Hepatocyte (in vitro differentiated cells): ENCODE results near the gene AIFM3. TPM values are rescaled to one million over a fixed set of nuclear protein-coding genes. Genes with fewer than 3 reads are reported as not detected.

Source experiments
- DNase-seq: peaks from one replicate; pipeline ENCODE4 v3.0.0-alpha.2; 2016; ENCODE audit warnings: low spot score
- H2AFZ ChIP-seq: fragments of 200-600 bp; sonication (generic); 2 replicates; pipeline ENCODE4 v1.6.0; 2016; ENCODE audit warnings: antibody characterized with exemption, mild to moderate bottlenecking
- H3K27ac ChIP-seq: fragments of 200-600 bp; sonication (generic); 2 replicates; pipeline ENCODE4 v1.5.1; 2016; ENCODE audit warnings: mild to moderate bottlenecking
- H3K27me3 ChIP-seq: fragments of 200-600 bp; sonication (generic); 2 replicates; pipeline ENCODE4 v1.6.1; 2016
- H3K36me3 ChIP-seq: fragments of 200-600 bp; sonication (generic); replicated peaks from 2 replicates; pipeline ENCODE4 v1.5.1; 2016; ENCODE audit warnings: low read depth; ENCODE audit not compliant: insufficient read depth
- H3K4me1 ChIP-seq: fragments of 200-600 bp; sonication (generic); 2 replicates; pipeline ENCODE4 v1.5.1; 2016; ENCODE audit warnings: mild to moderate bottlenecking, moderate library complexity; ENCODE audit not compliant: insufficient read depth
- H3K4me2 ChIP-seq: fragments of 200-600 bp; sonication (generic); 2 replicates; pipeline ENCODE4 v1.6.0; 2016
- H3K4me3 ChIP-seq: fragments of 200-600 bp; sonication (generic); 2 replicates; pipeline ENCODE4 v1.5.1; 2016; ENCODE audit warnings: mild to moderate bottlenecking
- H3K79me2 ChIP-seq: fragments of 200-600 bp; sonication (generic); 2 replicates; pipeline ENCODE4 v1.6.0; 2017; ENCODE audit warnings: mild to moderate bottlenecking
- H3K9me2 ChIP-seq: fragments of 200-600 bp; sonication (generic); replicated peaks from 2 replicates; pipeline ENCODE4 v1.6.0; 2017; ENCODE audit warnings: mild to moderate bottlenecking; ENCODE audit not compliant: insufficient read depth
- H3K9me3 ChIP-seq: fragments of 200-600 bp; sonication (generic); 2 replicates; pipeline ENCODE4 v1.5.1; 2016; ENCODE audit warnings: low read depth, mild to moderate bottlenecking
- H4K20me1 ChIP-seq: fragments of 200-600 bp; sonication (generic); 2 replicates; pipeline ENCODE4 v1.6.0; 2016; ENCODE audit warnings: mild to moderate bottlenecking; ENCODE audit not compliant: insufficient read depth, poor library complexity, severe bottlenecking
- CTCF ChIP-seq: fragments of 200-600 bp; sonication (generic); IDR thresholded peaks from 2 replicates; pipeline ENCODE4 v1.5.1; 2016; ENCODE audit warnings: antibody characterized with exemption, mild to moderate bottlenecking; ENCODE audit not compliant: poor library complexity
- EZH2 ChIP-seq: fragments of 200-600 bp; sonication (generic); IDR thresholded peaks from 2 replicates; pipeline ENCODE4 v1.6.1; 2016; ENCODE audit warnings: antibody characterized with exemption, mild to moderate bottlenecking, borderline replicate concordance
- EZH2phosphoT487 ChIP-seq: fragments of 200-600 bp; sonication (generic); IDR thresholded peaks from one replicate; pipeline ENCODE4 v1.6.1; 2018; ENCODE audit warnings: antibody characterized with exemption, mild to moderate bottlenecking, low read depth, moderate library complexity; ENCODE audit not compliant: unreplicated experiment, severe bottlenecking
- WGBS: methylation state at CpG from one replicate; pipeline ENCODE4 v1.1.6; 2016; ENCODE audit warnings: low lambda C conversion rate; ENCODE audit errors: missing lambda C conversion rate; 5-methylcytosine and 5-hydroxymethylcytosine counted together
- polyA plus RNA-seq: library from polyadenylated mRNA; unstranded; fragments of >200 nt; fragmentation: Nextera tagmentation; extraction: Ambion mirVana; gene quantifications from 2 replicates; pipeline ENCODE4 v1.2.1, GENCODE V29; 2016
- total RNA-seq: library from RNA; depleted of rRNA; stranded (reverse); fragments of >200 nt; gene quantifications from 2 replicates; pipeline ENCODE4 v1.2.3, GENCODE V29; 2014

Gene AIFM3
- total and polyA plus RNA-seq, 2 experiments from 2014 or later: 1.7 to 3.1 TPM

GRCh38 chr22:20995329-20996030 lies 28.4 kb downstream of the AIFM3 start:
- TF ChIP-seq EZH2 (no peak), EZH2phosphoT487 (no peak), CTCF (no peak)
- peaks cover 2% of the 10 kb centered on the region for H3K4me1 ChIP-seq

DNA sequence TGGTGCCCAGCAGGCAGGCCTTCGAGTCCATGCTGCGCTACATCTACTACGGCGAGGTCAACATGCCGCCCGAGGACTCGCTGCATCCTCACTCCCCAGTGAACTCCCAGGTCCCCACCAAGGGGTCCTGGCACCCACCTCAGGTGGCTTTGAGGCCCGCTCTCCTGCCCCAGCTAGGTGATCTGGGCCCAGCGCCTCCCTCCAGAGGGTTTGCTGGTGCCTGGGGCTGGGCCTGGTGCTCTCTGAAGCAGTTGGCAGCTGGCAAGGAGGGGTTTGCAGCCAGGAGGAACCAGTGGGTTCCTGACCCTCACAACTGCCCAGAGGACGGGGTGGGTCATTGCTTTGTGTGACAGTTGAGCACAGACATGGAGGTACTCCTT lies 29.0 kb downstream of the AIFM3 start:
- no peaks in the 10 kb centered on the region for H3K9me2 ChIP-seq
- H3K27me3 ChIP-seq: no peaks in the 10 kb centered on the region
- H3K4me2 ChIP-seq: no peak overlapping the region
- H3K9me3 ChIP-seq: no peaks in the 10 kb centered on the region
- no peak overlapping the region for H2AFZ ChIP-seq
- no peak for DNase-seq
- TF ChIP-seq CTCF (no peak), EZH2 (no peak), EZH2phosphoT487 (no peak)
- H4K20me1 ChIP-seq: no peaks in the 10 kb centered on the region
- H3K4me3 ChIP-seq: no peak overlapping the region
- WGBS: 96% methylated on average over 10 of the region's 10 CpGs
- peaks cover 7% of the 10 kb centered on the region for H3K4me1 ChIP-seq
- H3K36me3 ChIP-seq: no peaks in the 10 kb centered on the region
- H3K79me2 ChIP-seq: peaks cover 16% of the 10 kb centered on the region
- no peak overlapping the region for H3K27ac ChIP-seq

More at GRCh38 chr22:20995329-20996030, 28.4 kb downstream of the AIFM3 start:
- Histone ChIP-seq H3K79me2 (peaks cover 11% of the 10 kb centered on the region), H3K27me3 (no peaks in the 10 kb centered on the region), H3K9me2 (no peaks in the 10 kb centered on the region), H3K27ac (no peak overlapping the region), H3K4me3 (no peak overlapping the region), H3K4me2 (no peak overlapping the region), H3K36me3 (no peaks in the 10 kb centered on the region), H3K9me3 (no peaks in the 10 kb centered on the region), H4K20me1 (no peaks in the 10 kb centered on the region), H2AFZ (no peak overlapping the region)
- no peak for DNase-seq
- 96% methylated on average over 18 of the region's 23 CpGs for WGBS

- H3K79me2 ChIP-seq: peaks cover 20% of the 10 kb centered on the region
- no peak overlapping the region for H3K27ac ChIP-seq
- H3K36me3 ChIP-seq: no peaks in the 10 kb centered on the region
- H2AFZ ChIP-seq: no peak overlapping the region
- H3K4me1 ChIP-seq: peaks cover 11% of the 10 kb centered on the region
- H3K9me2 ChIP-seq: no peaks in the 10 kb centered on the region
- no peaks in the 10 kb centered on the region for H3K9me3 ChIP-seq
- H3K4me3 ChIP-seq: no peak overlapping the region
- no peaks in the 10 kb centered on the region for H4K20me1 ChIP-seq
- no peaks in the 10 kb centered on the region for H3K27me3 ChIP-seq
- DNase-seq: no peak
- no peak overlapping the region for H3K4me2 ChIP-seq
- TF ChIP-seq CTCF (no peak), EZH2 (no peak), EZH2phosphoT487 (no peak)
- 94% methylated on average over 25 of the region's 27 CpGs for WGBS
Observed at GRCh38 chr22:20996598-20997535, 29.8 kb downstream of the AIFM3 start.
